Activated naive CD8-positive, alpha-beta T cell treated with anti-CD3 and anti-CD28 coated beads for 36 hours (primary cell): Measurements from ENCODE around the gene MBP. TPM values are rescaled to one million over a fixed set of nuclear protein-coding genes. Genes with fewer than 3 reads are reported as not detected.

ENCODE experiments used
- DNase-seq: peaks from one replicate; pipeline ENCODE4 v3.0.0; 2021
- H3K27ac Mint-ChIP-seq: one replicate; pipeline ENCODE4 v1.8.0; 2022; ENCODE audit warnings: mild to moderate bottlenecking, moderate library complexity, mixed read lengths
- H3K27me3 Mint-ChIP-seq: one replicate; pipeline ENCODE4 v1.8.0; 2022; ENCODE audit warnings: mild to moderate bottlenecking, mixed read lengths
- H3K36me3 Mint-ChIP-seq: one replicate; pipeline ENCODE4 v1.8.0; 2021; ENCODE audit warnings: mild to moderate bottlenecking, mixed read lengths
- H3K4me1 Mint-ChIP-seq: one replicate; pipeline ENCODE4 v1.8.0; 2021; ENCODE audit warnings: mixed read lengths
- H3K4me3 Mint-ChIP-seq: one replicate; pipeline ENCODE4 v1.8.0; 2022; ENCODE audit warnings: mild to moderate bottlenecking, moderate library complexity, mixed read lengths
- H3K9me3 Mint-ChIP-seq: one replicate; pipeline ENCODE4 v1.8.0; 2022; ENCODE audit warnings: mixed read lengths
- total RNA-seq, 2 experiments: library from RNA; stranded (reverse); gene quantifications; one replicate each; pipeline ENCODE4 v1.2.3, GENCODE V29; 2021

Gene MBP
- total RNA-seq, 2 experiments from 2014 or later: 41.2 to 45.9 TPM

DNA sequence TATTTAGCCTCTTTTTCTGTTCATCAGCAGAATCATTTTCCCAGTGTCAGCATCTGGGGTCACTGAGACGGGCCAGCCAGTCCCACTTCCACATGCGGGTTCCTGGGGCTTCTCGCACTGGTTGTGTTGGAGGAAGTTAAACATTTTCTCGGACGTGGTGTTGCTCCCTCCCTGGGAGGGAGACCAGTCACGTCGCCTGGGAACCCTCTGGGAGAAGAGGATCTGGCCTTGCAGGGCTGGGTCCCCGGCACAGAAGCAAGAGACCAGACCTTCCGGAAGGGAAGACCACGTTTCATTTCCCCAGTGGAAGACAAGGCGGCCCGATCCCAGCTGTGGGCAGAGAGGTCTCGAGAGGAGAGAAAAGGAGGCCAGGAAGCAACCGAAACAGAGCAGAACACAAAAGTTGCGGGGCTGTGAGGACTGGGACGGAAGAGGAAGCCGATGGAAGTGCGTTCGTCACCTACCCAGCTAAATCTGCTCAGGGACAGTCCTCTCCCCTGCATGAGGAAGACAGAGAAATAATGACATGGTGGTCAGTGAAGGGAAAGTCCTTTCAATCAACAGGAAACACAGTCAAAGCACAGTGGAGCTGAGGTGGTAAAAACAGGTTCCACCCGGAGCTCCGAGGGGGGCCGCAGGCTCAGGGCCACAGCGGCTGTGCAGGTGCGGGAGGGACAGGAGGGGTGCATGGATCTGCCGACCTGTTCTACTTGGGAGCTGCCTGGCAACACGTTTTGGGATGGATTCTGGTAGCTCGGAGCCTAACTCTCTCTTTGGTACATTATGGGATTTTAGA lies 144.4 kb downstream of the MBP start:
- Mint-ChIP-seq H3K4me1 (peaks cover under 1% of the 10 kb centered on the region), H3K36me3 (no peaks in the 10 kb centered on the region), H3K9me3 (no peaks in the 10 kb centered on the region), H3K27ac (no peak overlapping the region), H3K4me3 (no peak overlapping the region), H3K27me3 (no peaks in the 10 kb centered on the region)
- no peak for DNase-seq

DNA sequence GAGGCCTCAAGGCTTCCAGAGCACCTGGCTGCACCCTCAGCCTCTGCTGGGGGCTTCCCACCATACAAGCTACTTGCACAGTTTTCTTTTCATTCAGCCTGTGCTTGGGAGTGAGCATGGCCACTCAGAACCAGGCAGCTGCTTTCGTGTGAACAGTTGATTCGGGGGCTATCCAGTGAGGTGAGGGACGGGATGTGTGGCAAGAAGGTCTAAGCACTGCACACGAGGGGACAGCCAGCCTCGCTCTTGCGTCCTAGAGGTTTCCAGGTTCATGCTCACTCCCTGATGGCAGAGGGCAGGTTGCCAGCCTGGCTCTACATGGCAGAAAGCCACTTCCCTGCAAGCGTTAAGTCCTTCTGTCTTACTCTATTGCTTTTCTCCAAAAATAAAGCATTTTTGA lies 146.2 kb downstream of the MBP start:
- Mint-ChIP-seq H3K4me1 (peaks cover 2% of the 10 kb centered on the region), H3K27ac (no peak overlapping the region), H3K36me3 (no peaks in the 10 kb centered on the region), H3K9me3 (no peaks in the 10 kb centered on the region), H3K4me3 (no peak overlapping the region), H3K27me3 (no peaks in the 10 kb centered on the region)
- DNase-seq: no peak

GRCh38 chr18:76985951-76986236 lies 146.7 kb downstream of the MBP start:
- DNase-seq: no peak
- no peak overlapping the region for H3K27ac Mint-ChIP-seq
- H3K36me3 Mint-ChIP-seq: no peaks in the 10 kb centered on the region
- H3K27me3 Mint-ChIP-seq: no peaks in the 10 kb centered on the region
- H3K9me3 Mint-ChIP-seq: no peaks in the 10 kb centered on the region
- H3K4me1 Mint-ChIP-seq: peaks cover 2% of the 10 kb centered on the region
- H3K4me3 Mint-ChIP-seq: no peak overlapping the region

- Mint-ChIP-seq H3K27ac (no peak overlapping the region), H3K36me3 (no peaks in the 10 kb centered on the region), H3K27me3 (no peaks in the 10 kb centered on the region), H3K4me3 (no peak overlapping the region), H3K9me3 (no peaks in the 10 kb centered on the region), H3K4me1 (peaks cover 2% of the 10 kb centered on the region)
- DNase-seq: no peak
Measured at GRCh38 chr18:76985156-76985950, 147.2 kb downstream of the MBP start.

- Mint-ChIP-seq H3K36me3 (no peaks in the 10 kb centered on the region), H3K4me3 (no peak overlapping the region), H3K4me1 (peaks cover 2% of the 10 kb centered on the region), H3K9me3 (no peaks in the 10 kb centered on the region), H3K27me3 (no peaks in the 10 kb centered on the region), H3K27ac (no peak overlapping the region)
- DNase-seq: no peak
Measured at GRCh38 chr18:76984193-76985155, 148.1 kb downstream of the MBP start.

GRCh38 chr18:76983613-76984051 lies 149.0 kb downstream of the MBP start:
- peaks cover 2% of the 10 kb centered on the region for H3K4me1 Mint-ChIP-seq
- no peaks in the 10 kb centered on the region for H3K27me3 Mint-ChIP-seq
- no peak overlapping the region for H3K27ac Mint-ChIP-seq
- no peaks in the 10 kb centered on the region for H3K9me3 Mint-ChIP-seq
- H3K36me3 Mint-ChIP-seq: no peaks in the 10 kb centered on the region
- H3K4me3 Mint-ChIP-seq: no peak overlapping the region
- no peak for DNase-seq

GRCh38 chr18:76982841-76983583 lies 149.6 kb downstream of the MBP start:
- DNase-seq: peak; percentile 83
- H3K27me3 Mint-ChIP-seq: no peaks in the 10 kb centered on the region
- H3K4me3 Mint-ChIP-seq: no peak overlapping the region
- H3K36me3 Mint-ChIP-seq: no peaks in the 10 kb centered on the region
- H3K27ac Mint-ChIP-seq: no peak overlapping the region
- H3K4me1 Mint-ChIP-seq: peaks cover 2% of the 10 kb centered on the region
- H3K9me3 Mint-ChIP-seq: no peaks in the 10 kb centered on the region

DNA sequence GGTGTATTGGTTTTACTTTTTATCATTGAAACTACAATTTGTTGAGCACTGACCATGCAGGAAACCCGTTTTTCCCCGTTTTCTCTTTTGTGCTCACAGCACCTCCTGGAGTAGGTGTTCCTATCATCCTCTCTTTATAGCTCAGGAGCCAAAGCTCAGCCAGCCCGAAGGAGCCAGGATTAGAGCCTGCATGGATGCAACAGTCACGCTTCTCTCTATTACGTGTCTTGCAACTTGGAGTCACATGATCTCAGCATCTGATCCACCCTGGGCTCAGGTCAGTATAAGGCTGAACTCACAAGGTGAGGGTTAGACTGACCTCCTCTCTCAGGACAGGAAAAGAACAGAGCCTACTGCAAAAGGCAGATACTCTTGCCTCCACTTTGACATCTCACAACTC lies 150.5 kb downstream of the MBP start:
- H3K4me1 Mint-ChIP-seq: peaks cover 2% of the 10 kb centered on the region
- H3K36me3 Mint-ChIP-seq: no peaks in the 10 kb centered on the region
- no peak for DNase-seq
- no peak overlapping the region for H3K4me3 Mint-ChIP-seq
- H3K9me3 Mint-ChIP-seq: no peaks in the 10 kb centered on the region
- H3K27me3 Mint-ChIP-seq: no peaks in the 10 kb centered on the region
- no peak overlapping the region for H3K27ac Mint-ChIP-seq

- Mint-ChIP-seq H3K27me3 (no peaks in the 10 kb centered on the region), H3K27ac (no peak overlapping the region), H3K4me3 (no peak overlapping the region), H3K9me3 (no peaks in the 10 kb centered on the region), H3K4me1 (peaks cover 2% of the 10 kb centered on the region), H3K36me3 (no peaks in the 10 kb centered on the region)
- DNase-seq: no peak
Measured at GRCh38 chr18:76981396-76981968, 151.1 kb downstream of the MBP start.

- Mint-ChIP-seq H3K9me3 (no peaks in the 10 kb centered on the region), H3K36me3 (no peaks in the 10 kb centered on the region), H3K4me1 (peaks cover 2% of the 10 kb centered on the region), H3K27me3 (no peaks in the 10 kb centered on the region), H3K4me3 (no peak overlapping the region), H3K27ac (no peak overlapping the region)
- DNase-seq: no peak
Measured at GRCh38 chr18:76980663-76981395, 151.8 kb downstream of the MBP start.

- Mint-ChIP-seq H3K27me3 (no peaks in the 10 kb centered on the region), H3K9me3 (no peaks in the 10 kb centered on the region), H3K4me3 (no peak overlapping the region), H3K36me3 (no peaks in the 10 kb centered on the region), H3K27ac (no peak overlapping the region), H3K4me1 (peaks cover 2% of the 10 kb centered on the region)
- DNase-seq: no peak
Measured at GRCh38 chr18:76979906-76980305, 152.7 kb downstream of the MBP start.

DNA sequence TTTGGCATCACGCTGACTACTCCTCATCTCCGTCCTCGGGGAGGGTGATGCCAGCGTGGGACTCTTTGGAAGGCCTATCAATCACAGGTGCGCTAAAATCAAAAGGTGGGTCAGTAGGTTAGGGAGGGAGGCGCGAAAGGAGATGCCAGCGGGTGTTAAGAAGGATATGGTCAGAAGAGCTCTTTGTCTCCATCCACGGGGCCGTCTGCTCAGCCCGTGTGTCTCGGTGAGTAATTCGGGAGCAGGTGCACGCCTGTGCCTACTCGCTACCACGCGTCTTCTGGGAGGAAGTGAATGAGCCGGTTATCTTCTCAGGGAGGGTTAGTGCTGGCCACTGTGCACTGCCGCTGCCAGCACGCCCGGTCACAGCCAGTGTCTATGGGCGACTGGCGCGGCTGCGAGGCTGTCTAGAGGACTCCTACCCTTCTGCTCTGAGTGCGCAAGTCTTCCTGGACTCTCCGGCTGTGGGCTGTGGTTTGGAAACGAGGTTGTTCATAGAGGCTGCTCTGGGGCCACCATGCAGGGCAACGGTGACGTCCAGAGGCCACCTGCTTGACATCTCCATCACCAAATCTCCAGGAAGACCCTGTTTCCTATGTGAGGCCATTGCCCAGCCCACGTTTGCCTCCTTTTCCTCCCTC lies 153.4 kb downstream of the MBP start:
- Mint-ChIP-seq H3K4me3 (no peak overlapping the region), H3K27ac (no peak overlapping the region), H3K9me3 (no peaks in the 10 kb centered on the region), H3K36me3 (no peaks in the 10 kb centered on the region), H3K27me3 (no peaks in the 10 kb centered on the region), H3K4me1 (peaks cover 2% of the 10 kb centered on the region)
- no peak for DNase-seq

DNA sequence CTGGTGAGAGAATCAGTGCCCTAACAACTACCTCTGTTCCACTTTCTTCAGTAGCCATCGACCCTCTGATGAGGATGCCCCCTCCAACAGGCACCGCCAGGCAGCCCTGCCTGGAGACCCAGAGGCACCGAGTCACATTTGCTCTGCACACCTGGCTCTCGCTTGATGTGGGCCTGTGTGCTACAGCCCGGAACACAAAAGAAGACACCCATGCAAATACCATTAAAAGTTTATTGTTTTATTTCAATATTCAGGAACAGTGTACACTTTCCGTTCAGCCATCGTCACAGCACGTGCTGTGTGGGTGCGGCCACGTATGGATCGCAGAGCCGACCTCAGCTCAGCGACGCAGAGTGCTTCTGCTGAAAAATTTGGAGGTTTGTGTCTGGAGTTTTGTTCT lies 154.0 kb downstream of the MBP start:
- no peak for DNase-seq
- H3K4me3 Mint-ChIP-seq: no peak overlapping the region
- H3K9me3 Mint-ChIP-seq: no peaks in the 10 kb centered on the region
- peaks cover 2% of the 10 kb centered on the region for H3K4me1 Mint-ChIP-seq
- no peak overlapping the region for H3K27ac Mint-ChIP-seq
- H3K27me3 Mint-ChIP-seq: no peaks in the 10 kb centered on the region
- peaks cover 1% of the 10 kb centered on the region for H3K36me3 Mint-ChIP-seq
